Urinary bladder (tissue), 4 donors: Measurements from ENCODE around the gene GIMAP5. TPM values are rescaled to one million over a fixed set of nuclear protein-coding genes. Genes with fewer than 3 reads are reported as not detected.

Experiments used
- DNase-seq: peaks from one replicate; pipeline ENCODE4 v3.0.0-alpha.2; 2015; ENCODE audit errors: extremely low spot score
- H3K27ac ChIP-seq: one replicate; pipeline ENCODE4 v1.5.1; 2013; ENCODE audit warnings: low read depth, mild to moderate bottlenecking, moderate library complexity
- H3K36me3 ChIP-seq: one replicate; pipeline ENCODE4 v1.6.1; 2013; ENCODE audit warnings: mild to moderate bottlenecking, moderate library complexity; ENCODE audit not compliant: insufficient read depth
- H3K4me1 ChIP-seq: one replicate; pipeline ENCODE4 v1.6.1; 2013; ENCODE audit warnings: mild to moderate bottlenecking, moderate library complexity; ENCODE audit not compliant: insufficient read depth
- H3K4me3 ChIP-seq: one replicate; pipeline ENCODE4 v1.5.1; 2013; ENCODE audit warnings: low read depth, low read length
- WGBS: extraction: QIAGEN DNeasy Blood & Tissue Kit; methylation state at CpG from one replicate; pipeline ENCODE4 v1.1.7; 2013; 5-methylcytosine and 5-hydroxymethylcytosine counted together
- polyA plus RNA-seq: library from polyadenylated mRNA; stranded (reverse); fragments of 200-250 nt; gene quantifications from one replicate; pipeline ENCODE4 v1.2.3, GENCODE V29; 2013
- total RNA-seq: library from RNA; depleted of rRNA; stranded (reverse); fragments of >200 nt; gene quantifications from one replicate; pipeline ENCODE4 v1.2.3, GENCODE V29; 2014
- donor health status: healthy with polysubstance abuse.
- donor health status: healthy.

GIMAP5 gene
- total and polyA plus RNA-seq, 2 donors, result 24.3 to 25.6 TPM

DNA sequence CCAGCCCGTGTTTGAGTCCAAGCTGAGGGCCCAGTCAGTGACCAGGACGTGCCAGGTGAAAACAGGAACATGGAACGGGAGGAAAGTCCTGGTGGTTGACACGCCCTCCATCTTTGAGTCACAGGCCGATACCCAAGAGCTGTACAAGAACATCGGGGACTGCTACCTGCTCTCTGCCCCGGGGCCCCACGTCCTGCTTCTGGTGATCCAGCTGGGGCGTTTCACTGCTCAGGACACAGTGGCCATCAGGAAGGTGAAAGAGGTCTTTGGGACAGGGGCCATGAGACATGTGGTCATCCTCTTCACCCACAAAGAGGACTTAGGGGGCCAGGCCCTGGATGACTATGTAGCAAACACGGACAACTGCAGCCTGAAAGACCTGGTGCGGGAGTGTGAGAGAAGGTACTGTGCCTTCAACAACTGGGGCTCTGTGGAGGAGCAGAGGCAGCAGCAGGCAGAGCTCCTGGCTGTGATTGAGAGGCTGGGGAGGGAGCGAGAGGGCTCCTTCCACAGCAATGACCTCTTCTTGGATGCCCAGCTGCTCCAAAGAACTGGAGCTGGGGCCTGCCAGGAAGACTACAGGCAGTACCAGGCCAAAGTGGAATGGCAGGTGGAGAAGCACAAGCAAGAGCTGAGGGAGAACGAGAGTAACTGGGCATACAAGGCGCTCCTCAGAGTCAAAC lies 5.2 kb downstream of the GIMAP5 start:
- WGBS, result 88% methylated on average over 14 of the region's 14 CpGs
- DNase-seq, result no peak
- no peaks in the 10 kb centered on the region for H3K36me3 ChIP-seq
- H3K27ac ChIP-seq, result no peak overlapping the region
- no peak overlapping the region for H3K4me3 ChIP-seq
- no peaks in the 10 kb centered on the region for H3K4me1 ChIP-seq

DNA sequence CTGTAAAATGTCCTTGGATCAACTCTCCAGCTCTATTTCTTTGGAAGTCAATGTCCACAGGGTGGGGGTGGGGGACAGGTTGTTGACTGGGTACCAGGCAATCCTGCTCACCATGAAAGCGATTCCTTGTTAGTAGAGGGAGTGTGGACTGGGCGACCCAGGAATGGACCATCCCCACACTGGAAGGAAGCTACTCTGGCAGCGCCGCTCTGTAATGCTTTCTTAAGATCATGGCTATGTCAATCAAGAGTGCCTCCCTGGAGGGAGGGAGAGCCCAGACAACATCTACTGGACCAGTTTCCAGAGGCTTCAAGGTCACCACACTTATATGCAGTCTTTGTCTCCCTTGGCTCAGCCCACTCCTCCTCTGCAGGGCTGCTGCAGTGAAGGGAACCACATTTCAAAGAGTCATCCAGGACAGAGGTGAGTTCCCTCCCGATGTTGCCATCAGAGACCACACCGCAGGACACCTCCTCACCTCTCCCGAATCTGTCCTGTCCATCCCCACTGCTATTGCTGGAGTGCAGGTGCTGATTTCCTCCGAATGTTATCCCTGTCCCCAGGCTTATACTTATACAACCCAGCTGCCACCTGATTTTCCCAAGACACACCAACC lies 6.9 kb downstream of the GIMAP5 start:
- no peak for DNase-seq
- Histone ChIP-seq H3K4me1 (no peaks in the 10 kb centered on the region), H3K4me3 (no peak overlapping the region), H3K36me3 (no peaks in the 10 kb centered on the region), H3K27ac (no peak overlapping the region)
- WGBS, result 85% methylated on average over 8 of the region's 8 CpGs

DNA sequence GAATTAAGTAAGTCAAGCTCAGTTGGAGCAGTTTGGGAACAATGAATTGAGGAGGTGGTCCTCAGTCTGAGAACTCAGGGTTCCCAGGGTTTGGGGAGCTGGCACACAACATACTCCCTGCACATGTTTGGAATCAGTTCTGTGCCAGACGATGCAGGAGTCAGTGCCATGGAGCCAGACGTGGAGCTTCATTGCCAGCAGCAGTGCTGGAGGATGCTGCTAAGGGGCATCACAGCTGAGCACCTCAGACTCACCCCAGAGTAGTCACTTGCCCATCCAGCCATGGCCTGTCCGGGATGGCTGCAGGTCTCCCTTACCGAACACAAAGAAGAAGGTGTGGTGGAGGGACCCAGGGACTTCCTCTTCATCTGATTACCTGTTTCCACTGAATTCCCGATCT lies 7.9 kb downstream of the GIMAP5 start:
- no peak overlapping the region for H3K4me3 ChIP-seq
- 74% methylated on average over 5 of the region's 5 CpGs for WGBS
- no peak for DNase-seq

DNA sequence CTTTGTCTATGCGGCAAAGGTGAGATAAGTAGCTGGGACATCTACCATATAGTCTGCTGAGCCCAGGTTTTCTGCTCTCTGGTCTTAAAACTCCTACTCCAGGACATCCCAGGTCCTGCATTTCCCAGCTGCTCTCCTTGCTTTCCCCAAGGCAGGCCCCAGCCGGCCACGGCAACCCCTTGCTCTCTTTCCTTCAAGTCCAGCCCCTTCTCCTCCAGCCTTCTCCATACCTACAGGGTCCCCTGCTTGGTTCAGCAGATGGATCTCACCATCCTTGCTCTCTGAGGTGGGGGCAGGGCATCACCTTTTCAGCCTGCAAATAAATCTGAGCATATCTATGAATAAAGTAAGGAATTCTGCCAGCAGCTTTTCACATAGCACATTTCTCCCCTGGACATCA lies 8.7 kb downstream of the GIMAP5 start:
- DNase-seq, result no peak

More for the DNA sequence above, 7.9 kb downstream of the GIMAP5 start:
- Histone ChIP-seq H3K27ac (no peak overlapping the region), H3K4me1 (no peaks in the 10 kb centered on the region), H3K36me3 (no peaks in the 10 kb centered on the region)

DNA sequence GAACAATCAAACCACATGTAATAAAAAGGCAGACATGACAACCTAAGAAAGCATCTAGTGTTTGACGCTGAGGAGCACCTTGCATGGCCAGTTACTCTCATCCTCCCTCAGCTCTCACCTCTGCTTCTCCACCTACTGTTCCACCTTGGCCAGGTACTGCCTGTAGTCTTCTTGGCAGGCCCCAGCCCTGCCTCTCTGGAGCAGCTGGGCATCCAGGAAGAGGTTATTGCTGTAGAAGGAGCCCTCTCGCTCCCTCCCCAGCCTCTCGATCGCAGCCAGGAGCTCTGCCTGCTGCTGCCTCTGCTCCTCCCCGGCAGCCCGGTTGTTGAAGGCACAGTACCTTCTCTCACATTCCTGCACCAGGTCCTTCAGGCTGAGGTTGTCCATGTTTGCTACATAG lies 9.7 kb downstream of the GIMAP5 start:
- H3K4me3 ChIP-seq, result no peak overlapping the region
- 93% methylated on average over 6 of the region's 6 CpGs for WGBS

More for the DNA sequence above, 8.7 kb downstream of the GIMAP5 start:
- no peaks in the 10 kb centered on the region for H3K4me1 ChIP-seq
- no peaks in the 10 kb centered on the region for H3K36me3 ChIP-seq
- WGBS, result 54% methylated on average over 3 of the region's 3 CpGs
- no peak overlapping the region for H3K27ac ChIP-seq
- no peak overlapping the region for H3K4me3 ChIP-seq

DNA sequence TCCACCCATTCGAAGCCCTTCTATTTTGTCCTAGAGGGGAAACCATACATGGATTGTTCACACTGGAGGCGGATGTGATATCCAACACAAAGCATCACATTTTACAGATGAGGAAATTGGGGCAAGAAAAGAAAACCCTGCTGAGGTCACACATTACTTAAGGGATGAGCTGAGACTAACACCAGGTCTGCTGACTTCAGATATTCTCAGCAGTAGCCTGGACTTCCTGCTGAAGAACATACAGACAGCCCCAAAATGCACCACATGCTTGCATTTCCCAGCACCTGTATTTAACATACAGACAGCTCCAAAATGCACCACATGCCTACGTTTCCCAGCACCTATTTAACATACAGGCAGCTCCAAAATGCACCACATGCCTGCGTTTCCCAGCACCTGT lies 11.2 kb downstream of the GIMAP5 start:
- 76% methylated on average over 4 of the region's 4 CpGs for WGBS
- Histone ChIP-seq H3K4me3 (no peak overlapping the region), H3K27ac (no peak overlapping the region), H3K36me3 (no peaks in the 10 kb centered on the region), H3K4me1 (no peaks in the 10 kb centered on the region)
- no peak for DNase-seq

More for the DNA sequence above, 9.7 kb downstream of the GIMAP5 start:
- DNase-seq, result no peak
- H3K36me3 ChIP-seq, result no peaks in the 10 kb centered on the region
- no peaks in the 10 kb centered on the region for H3K4me1 ChIP-seq
- no peak overlapping the region for H3K27ac ChIP-seq

DNA sequence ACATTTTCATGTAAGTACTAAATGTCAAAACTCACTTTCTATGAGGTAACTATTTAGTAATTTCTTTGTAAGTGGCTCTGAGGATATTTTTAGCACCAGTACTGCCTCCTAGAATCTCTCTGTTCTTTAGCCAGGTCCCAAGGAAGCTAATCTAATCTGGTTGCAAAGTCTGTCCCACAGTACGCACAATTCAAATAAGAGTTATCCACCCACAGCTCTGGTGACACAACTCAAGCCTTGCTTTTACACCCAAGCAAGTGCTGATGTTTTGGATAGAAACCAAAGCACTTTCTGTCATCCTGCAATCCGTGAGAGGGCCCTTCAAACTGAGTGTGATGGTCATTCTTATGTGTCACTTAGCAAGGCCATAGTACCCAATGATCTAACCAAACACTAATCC lies 14.5 kb downstream of the GIMAP5 start:
- WGBS, result 35% methylated on average over 2 of the region's 2 CpGs
- Histone ChIP-seq H3K36me3 (no peaks in the 10 kb centered on the region), H3K4me3 (no peak overlapping the region), H3K4me1 (no peaks in the 10 kb centered on the region), H3K27ac (no peak overlapping the region)
- no peak for DNase-seq

DNA sequence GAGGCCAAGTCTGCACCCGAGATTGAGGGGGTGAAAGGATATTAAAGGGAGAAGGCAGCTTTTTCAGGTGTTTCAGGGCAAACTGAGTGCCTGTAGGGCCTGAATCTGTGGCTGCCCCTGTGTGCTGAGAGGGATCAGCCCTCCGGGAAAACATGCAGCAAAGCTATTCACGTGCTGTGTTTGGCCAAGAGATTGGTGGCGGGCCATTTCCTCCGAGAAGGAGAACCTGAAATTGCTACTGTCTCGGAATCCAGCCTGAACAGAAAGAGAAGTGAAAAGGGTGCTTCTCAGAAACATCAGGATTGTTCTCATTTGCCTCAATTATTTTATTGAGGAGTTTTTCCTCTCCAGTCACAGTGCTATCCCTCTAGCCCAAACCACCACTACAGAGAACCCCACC lies 16.0 kb downstream of the GIMAP5 start:
- no peak for DNase-seq
- no peak overlapping the region for H3K4me3 ChIP-seq
- no peak overlapping the region for H3K27ac ChIP-seq
- no peaks in the 10 kb centered on the region for H3K36me3 ChIP-seq
- no peaks in the 10 kb centered on the region for H3K4me1 ChIP-seq
- 65% methylated on average over 6 of the region's 6 CpGs for WGBS

DNA sequence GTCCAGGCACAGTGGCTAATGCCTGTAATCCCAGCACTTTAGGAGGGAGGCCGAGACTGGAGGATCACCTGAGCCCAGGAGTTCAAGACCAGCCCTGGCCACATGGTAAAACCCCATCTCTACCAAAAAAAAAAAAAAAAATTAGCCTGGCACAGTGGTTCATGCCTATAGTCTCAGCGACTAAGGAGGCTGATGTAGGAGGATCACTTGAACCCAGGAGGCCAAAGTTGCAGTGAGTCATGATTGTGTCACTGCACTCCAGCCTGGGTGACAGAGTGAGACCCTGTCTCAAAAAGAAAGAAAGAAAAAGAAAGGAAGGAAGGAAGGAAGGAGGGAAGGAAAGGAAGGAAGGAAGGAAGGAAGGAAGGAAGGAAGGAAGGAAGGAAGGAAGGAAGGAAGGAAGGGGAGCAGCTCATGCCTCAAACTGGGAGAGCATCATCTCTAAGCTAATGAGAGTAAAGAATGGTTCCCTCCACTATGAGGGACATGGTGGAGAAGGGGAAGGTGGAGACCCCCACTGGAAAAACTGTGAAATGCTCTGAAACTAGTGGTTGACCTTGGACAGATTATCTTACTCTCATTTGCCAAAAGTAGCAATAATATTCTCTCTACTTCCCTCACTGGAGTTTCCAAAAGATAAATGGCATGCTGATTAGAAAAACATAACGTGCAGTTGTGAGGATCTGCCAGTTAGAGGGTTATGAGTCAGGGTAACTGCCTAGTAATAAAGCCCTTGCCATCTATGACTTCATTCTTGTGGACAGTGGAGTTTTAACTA lies 16.8 kb downstream of the GIMAP5 start:
- Histone ChIP-seq H3K36me3 (no peaks in the 10 kb centered on the region), H3K27ac (no peak overlapping the region), H3K4me1 (no peaks in the 10 kb centered on the region), H3K4me3 (no peak overlapping the region)
- 34% methylated on average over 3 of the region's 3 CpGs for whole genome bisulfite sequencing
- DNase-seq, result no peak

DNA sequence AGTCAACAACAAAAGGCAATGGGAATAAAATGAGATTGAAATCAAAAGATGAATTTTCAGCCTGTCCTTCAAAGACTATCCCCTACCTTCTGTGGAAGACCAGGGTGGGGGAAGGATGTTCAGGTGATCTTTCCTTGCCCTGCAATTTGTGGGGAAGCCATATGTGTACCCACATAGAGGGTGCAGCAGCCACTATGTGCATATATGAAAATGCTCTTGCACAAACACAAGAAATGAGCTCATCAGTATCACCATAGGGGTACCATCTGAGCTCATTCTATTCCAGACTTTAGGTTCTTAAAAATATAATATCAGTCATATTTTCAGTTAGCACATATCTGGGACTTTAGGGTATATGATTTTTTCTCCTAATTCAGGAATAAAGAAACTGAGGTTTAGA lies 17.7 kb downstream of the GIMAP5 start:
- Histone ChIP-seq H3K4me3 (no peak overlapping the region), H3K4me1 (no peaks in the 10 kb centered on the region), H3K27ac (no peak overlapping the region), H3K36me3 (no peaks in the 10 kb centered on the region)
- DNase-seq, result no peak

DNA sequence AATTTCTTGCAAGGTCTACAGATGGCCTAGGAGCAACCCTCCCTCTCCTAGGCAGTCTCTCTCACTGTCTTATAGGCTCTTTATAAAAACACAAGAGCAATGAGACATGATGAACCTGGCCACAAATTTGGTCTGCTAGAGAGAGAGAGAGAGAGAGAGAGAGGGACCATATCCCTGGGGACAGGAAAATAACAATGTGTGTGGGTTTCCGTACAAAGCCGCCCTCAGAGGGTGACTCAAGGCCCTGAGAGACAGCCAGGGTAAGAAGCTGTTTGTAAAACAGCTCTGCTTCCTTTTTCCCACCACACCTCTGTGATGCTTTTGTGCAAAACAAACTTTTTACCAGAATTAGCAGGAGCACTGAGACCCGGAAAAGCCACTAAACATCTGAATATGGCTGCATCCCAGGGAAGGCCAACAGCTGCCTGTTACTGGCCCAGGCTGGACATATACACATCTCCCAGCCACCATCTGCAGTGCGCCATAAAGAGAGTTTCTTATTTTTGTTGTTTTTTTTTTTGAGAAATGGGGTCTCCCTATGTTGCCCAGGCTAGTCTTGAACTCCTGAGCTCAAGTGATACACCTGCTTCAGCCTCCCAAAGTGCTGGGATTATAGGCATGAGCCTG lies 18.4 kb downstream of the GIMAP5 start:
- DNase-seq, result no peak
- no peaks in the 10 kb centered on the region for H3K4me1 ChIP-seq
- H3K4me3 ChIP-seq, result no peak overlapping the region
- H3K27ac ChIP-seq, result no peak overlapping the region
- H3K36me3 ChIP-seq, result no peaks in the 10 kb centered on the region
- WGBS, result 69% methylated on average over 4 of the region's 4 CpGs

DNA sequence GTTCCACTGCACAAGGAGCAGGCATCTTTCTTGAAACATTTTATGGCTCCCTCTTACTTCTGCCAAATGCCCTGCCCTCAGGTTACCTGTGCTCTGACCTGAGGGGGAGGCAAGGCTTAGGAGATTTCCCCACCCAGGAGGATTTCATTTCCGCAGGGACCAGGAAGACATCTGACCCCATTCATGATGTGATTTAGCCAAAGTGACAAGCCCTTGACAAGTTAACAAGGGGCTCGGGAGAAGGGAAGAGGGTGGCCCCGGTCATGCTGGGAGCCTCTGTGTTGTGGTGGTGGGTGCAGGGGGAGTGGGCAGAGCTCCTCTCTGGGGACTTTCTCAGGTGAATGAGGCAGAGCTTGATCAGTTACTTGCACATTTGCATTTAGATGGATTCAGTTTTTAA lies 18.9 kb downstream of the GIMAP5 start:
- whole genome bisulfite sequencing, result 50% methylated on average over 3 of the region's 3 CpGs
- H3K4me3 ChIP-seq, result no peak overlapping the region
- no peak for DNase-seq
- no peak overlapping the region for H3K27ac ChIP-seq
- H3K36me3 ChIP-seq, result no peaks in the 10 kb centered on the region
- H3K4me1 ChIP-seq, result no peaks in the 10 kb centered on the region

DNA sequence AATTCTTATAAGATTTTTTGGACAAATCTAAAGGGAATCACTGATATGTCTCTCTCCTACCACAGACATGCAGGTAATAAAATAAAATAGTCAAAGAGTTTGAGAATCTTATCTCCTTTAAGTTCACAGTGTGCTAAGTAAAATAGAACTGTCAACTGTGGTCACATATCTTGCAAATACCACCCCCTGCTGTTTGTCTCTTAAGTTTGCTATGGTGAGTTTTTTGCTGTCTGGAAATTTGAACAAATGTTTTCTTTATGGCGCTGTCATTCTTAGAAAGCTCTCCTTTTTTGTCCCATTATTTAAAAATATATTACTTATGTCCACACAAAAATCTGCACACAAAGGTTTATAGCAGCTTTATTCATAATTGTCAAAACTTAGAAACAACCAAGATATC lies 19.6 kb downstream of the GIMAP5 start:
- Histone ChIP-seq H3K36me3 (no peaks in the 10 kb centered on the region), H3K4me1 (no peaks in the 10 kb centered on the region), H3K27ac (no peak overlapping the region), H3K4me3 (no peak overlapping the region)
- WGBS, result 58% methylated on average over 1 of the region's 1 CpG
- DNase-seq, result no peak

DNA sequence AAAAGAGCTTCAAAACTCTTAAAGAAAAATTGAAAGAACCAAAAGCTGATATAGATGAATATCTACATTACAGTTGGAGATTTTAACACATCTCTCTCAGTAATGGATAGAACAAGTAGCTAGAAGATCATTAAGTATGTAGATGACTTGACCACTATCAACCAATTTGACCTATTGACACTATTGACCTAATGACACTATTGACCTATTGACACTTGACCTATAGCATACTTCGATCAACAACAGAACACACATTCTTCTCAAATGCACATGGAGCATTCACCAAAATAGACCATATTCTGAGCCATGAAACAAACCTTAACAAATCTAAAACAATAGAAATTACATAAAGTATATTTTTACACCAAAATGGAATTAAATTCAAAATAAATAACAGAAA lies 22.3 kb downstream of the GIMAP5 start:
- Histone ChIP-seq H3K27ac (no peak overlapping the region), H3K4me3 (no peak overlapping the region), H3K36me3 (no peaks in the 10 kb centered on the region), H3K4me1 (no peaks in the 10 kb centered on the region)
- whole genome bisulfite sequencing, result 70% methylated on average over 1 of the region's 1 CpG
- DNase-seq, result no peak
